ENCODE data around the gene SRRT.

DNA sequence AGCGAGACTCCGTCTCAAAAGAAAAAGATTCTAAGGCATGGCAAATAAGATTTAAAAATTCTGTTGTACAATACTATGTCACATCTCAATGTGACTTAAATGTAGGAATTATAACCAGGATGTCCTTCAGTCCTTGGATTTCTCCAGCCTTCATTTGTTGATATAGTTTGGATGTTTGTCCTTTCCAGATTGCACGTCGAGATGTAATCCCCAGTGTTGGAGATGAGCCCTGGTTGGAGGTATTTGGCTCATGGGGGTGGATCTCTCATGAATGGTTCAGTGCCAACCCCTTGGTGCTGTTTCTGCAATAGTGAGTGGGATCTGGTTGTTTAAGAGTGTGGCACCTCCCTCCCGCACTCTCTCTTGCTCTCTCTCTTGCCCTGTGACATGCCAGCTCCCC, 33.6 kb downstream of the SRRT start:
- TF ChIP-seq CTCF (IDR thresholded peaks at IDR 0.05; ENCODE audit: low read depth, low read length) (no peak), EZH2phosphoT487 (IDR thresholded peaks at IDR 0.05; ENCODE audit: low read depth) (no peak)

Data from OCI-LY3 (cell line).